NOMO-1 treated with DMSO at 0.1 percent for 48 hours (cell line): ENCODE measurements around the gene MBTPS2.
"Not testable (repeated sequence)": the region's sequence is repeated elsewhere in the genome, so short reads cannot be mapped to it uniquely, and the experiment has no call there.

ENCODE experiments used
- DNase-seq: peaks from one replicate; lab custom pipeline; 2025; ENCODE audit not compliant: unreplicated experiment; lab: John Stamatoyannopoulos, UW

The MBTPS2 gene

GRCh38 chrX:21839334-21840192 is at the start of gene MBTPS2:
TSS of gene MBTPS2 (plus strand) at chrX:21839617. CDS start at chrX:21839735, 118 bp downstream.
- peak; percentile 64 for DNase-seq

- DNase-seq, result no peak
Measured at GRCh38 chrX:21798677-21799219, 40.7 kb upstream of the MBTPS2 start.

- peak; percentile 43 for DNase-seq
Measured at GRCh38 chrX:21799767-21800166, 39.6 kb upstream of the MBTPS2 start.

GRCh38 chrX:21800344-21800770 is 39.1 kb upstream of the MBTPS2 start:
- DNase-seq, result no peak

- DNase-seq, result no peak
Measured at GRCh38 chrX:21802054-21802670, 37.3 kb upstream of the MBTPS2 start.

GRCh38 chrX:21802839-21803238 is 36.6 kb upstream of the MBTPS2 start:
- no peak for DNase-seq

GRCh38 chrX:21806691-21807090 is 32.7 kb upstream of the MBTPS2 start:
- no peak for DNase-seq

GRCh38 chrX:21811832-21812231 is 27.6 kb upstream of the MBTPS2 start:
- DNase-seq, result no peak

GRCh38 chrX:21812628-21813027 is 26.8 kb upstream of the MBTPS2 start:
- no peak for DNase-seq

GRCh38 chrX:21813612-21814368 is 25.6 kb upstream of the MBTPS2 start:
- no peak for DNase-seq

- DNase-seq, result no peak
Measured at GRCh38 chrX:21816136-21816535, 23.3 kb upstream of the MBTPS2 start.

- not testable (repeated sequence) for DNase-seq
Measured at GRCh38 chrX:21820170-21820569, 19.2 kb upstream of the MBTPS2 start.

- no peak for DNase-seq
Measured at GRCh38 chrX:21821875-21822274, 17.5 kb upstream of the MBTPS2 start.

GRCh38 chrX:21831496-21831895 is 7.9 kb upstream of the MBTPS2 start:
- DNase-seq, result no peak

- DNase-seq, result no peak
Measured at GRCh38 chrX:21837056-21837455, 2.4 kb upstream of the MBTPS2 start.

GRCh38 chrX:21838937-21839333 is 482 bp upstream of the MBTPS2 start:
- peak; percentile 6 for DNase-seq

- DNase-seq, result peak; percentile 2
Measured at GRCh38 chrX:21840193-21840545, 752 bp downstream of the MBTPS2 start.

GRCh38 chrX:21843179-21843578 is 3.8 kb downstream of the MBTPS2 start:
- no peak for DNase-seq

GRCh38 chrX:21845096-21845495 is 5.7 kb downstream of the MBTPS2 start:
- DNase-seq, result no peak

GRCh38 chrX:21847342-21847741 is 7.9 kb downstream of the MBTPS2 start:
- DNase-seq, result no peak

GRCh38 chrX:21853578-21853977 is 14.2 kb downstream of the MBTPS2 start:
- DNase-seq, result no peak
